Natural killer cell (primary cell): ENCODE results near the gene TDRD3. TPM values are rescaled to one million over a fixed set of nuclear protein-coding genes. Genes with fewer than 3 reads are reported as not detected.

ENCODE experiments used
- ATAC-seq, 3 donors: fragments of 150-1000 bp in 2 of 3; fragments of 200-7000 bp in 1 of 3; cut with Tn5 transposase; 1 replicate in 1 of 3; 2 replicates in 2 of 3; pipeline ENCODE4 v1.10.0; 2021; ENCODE audit warnings: mild to moderate bottlenecking in 2 of 3, moderate library complexity in 2 of 3
- DNase-seq, 2 donors: peaks; one replicate each; pipeline versions ENCODE4 v3.0.0 to v3.0.0-alpha.2; 2013 to 2021; ENCODE audit warnings: mixed read lengths in 1 of 2
- H3K27ac ChIP-seq: one replicate; pipeline ENCODE4 v1.5.1; 2013; ENCODE audit warnings: mild to moderate bottlenecking, low read length
- H3K27me3 ChIP-seq: one replicate; pipeline ENCODE4 v1.6.1; 2013; ENCODE audit warnings: low read length; ENCODE audit not compliant: control insufficient read depth, insufficient read depth
- H3K36me3 ChIP-seq: one replicate; pipeline ENCODE4 v1.6.1; 2013; ENCODE audit warnings: low read length; ENCODE audit not compliant: control insufficient read depth, insufficient read depth
- H3K4me1 ChIP-seq: one replicate; pipeline ENCODE4 v1.6.1; 2013; ENCODE audit warnings: low read length; ENCODE audit not compliant: control insufficient read depth, insufficient read depth
- H3K4me3 ChIP-seq: one replicate; pipeline ENCODE4 v1.5.1; 2013; ENCODE audit warnings: low read length
- H3K9me3 ChIP-seq: one replicate; pipeline ENCODE4 v1.6.1; 2013; ENCODE audit warnings: low read length; ENCODE audit not compliant: control insufficient read depth, insufficient read depth
- H3K27ac Mint-ChIP-seq, 2 donors: one replicate each; pipeline ENCODE4 v1.8.0; 2022; ENCODE audit warnings: mild to moderate bottlenecking in 2 of 2, mixed read lengths in 2 of 2, moderate library complexity in 1 of 2
- H3K27me3 Mint-ChIP-seq, 2 donors: one replicate each; pipeline ENCODE4 v1.8.0; 2022; ENCODE audit warnings: low read depth in 2 of 2, mixed read lengths in 2 of 2
- H3K36me3 Mint-ChIP-seq: one replicate; pipeline ENCODE4 v1.8.0; 2022; ENCODE audit warnings: mixed read lengths
- H3K4me1 Mint-ChIP-seq, 2 donors: one replicate each; pipeline ENCODE4 v1.8.0; 2022; ENCODE audit warnings: mixed read lengths in 2 of 2
- H3K4me3 Mint-ChIP-seq: one replicate; pipeline ENCODE4 v1.8.0; 2022; ENCODE audit warnings: mild to moderate bottlenecking, moderate library complexity, mixed read lengths
- H3K9me3 Mint-ChIP-seq, 2 donors: one replicate each; pipeline ENCODE4 v1.8.0; 2022; ENCODE audit warnings: mixed read lengths in 2 of 2
- CTCF ChIP-seq: fragments of 200-600 bp; IDR thresholded peaks from one replicate; pipeline ENCODE4 v1.8.0; 2022; ENCODE audit warnings: antibody characterized with exemption
- WGBS: methylation state at CpG from one replicate; pipeline ENCODE4 v1.1.7; 2013; ENCODE audit warnings: missing lambda C conversion rate; ENCODE audit not compliant: insufficient coverage; 5-methylcytosine and 5-hydroxymethylcytosine counted together
- intact Hi-C: fragments of 100-400 bp; cut with micrococcal nuclease; formaldehyde crosslinking; loops from one replicate; pipeline ENCODE4 v1.14.2; 2022
- total RNA-seq, 4 donors: library from RNA; stranded (reverse); fragments of 120-200 nt in 1 of 4; gene quantifications; one replicate each; pipeline versions ENCODE4 v1.2.3 to v1.2.4, GENCODE V29; 2013 to 2022

The TDRD3 gene
- total RNA-seq, 3 donors from 2014 or later (not counting 1 experiment from before 2014, with no cell fraction given) = 30.6 to 33.4 (median 32.1) TPM

- intact Hi-C loops = no loop called here
- no peaks in the 10 kb centered on the region for H3K9me3 Mint-ChIP-seq
- Histone ChIP-seq H3K4me3 (no peak overlapping the region), H3K27ac (no peak overlapping the region), H3K27me3 (no peaks in the 10 kb centered on the region), H3K36me3 (no peaks in the 10 kb centered on the region), H3K4me1 (peaks cover under 1% of the 10 kb centered on the region), H3K9me3 (no peaks in the 10 kb centered on the region)
- ATAC-seq (no peak), DNase-seq (no peak)
- H3K4me1 Mint-ChIP-seq = peaks cover 38 to 49% of the 10 kb centered on the region in 2 donors
- H3K4me3 Mint-ChIP-seq = no peak overlapping the region
- no peak for TF ChIP-seq CTCF
- H3K27me3 Mint-ChIP-seq = no peaks in the 10 kb centered on the region
- H3K27ac Mint-ChIP-seq = no peak overlapping the region
- no peaks in the 10 kb centered on the region for H3K36me3 Mint-ChIP-seq
These were observed 17.2 kb downstream of the TDRD3 start for GRCh38 chr13:60414177-60414576.

- H3K36me3 ChIP-seq = no peaks in the 10 kb centered on the region
- no peak for DNase-seq
- intact Hi-C loops = no loop called here
- H3K36me3 Mint-ChIP-seq = no peaks in the 10 kb centered on the region
- no peaks in the 10 kb centered on the region for H3K4me1 ChIP-seq
- H3K9me3 ChIP-seq = no peaks in the 10 kb centered on the region
- no peak overlapping the region for H3K27ac ChIP-seq
- H3K27me3 Mint-ChIP-seq = no peaks in the 10 kb centered on the region
- H3K4me1 Mint-ChIP-seq = peaks cover 28% of the 10 kb centered on the region in 2 donors
- no peaks in the 10 kb centered on the region for H3K27me3 ChIP-seq
- WGBS = 91% methylated on average over 2 of the region's 2 CpGs
- H3K9me3 Mint-ChIP-seq = no peaks in the 10 kb centered on the region
- peak overlapping the region; percentile 4 to 15 for H3K27ac Mint-ChIP-seq
- TF ChIP-seq CTCF = no peak
- H3K4me3 ChIP-seq = no peak overlapping the region
- no peak overlapping the region for H3K4me3 Mint-ChIP-seq
- ATAC-seq = no peak
These were observed 20.7 kb downstream of the TDRD3 start for GRCh38 chr13:60417734-60418133.

- WGBS = no CpG with 5 or more reads among the region's 2 CpGs
- DNase-seq (no peak), ATAC-seq (no peak)
- Histone ChIP-seq H3K4me3 (no peak overlapping the region), H3K9me3 (no peaks in the 10 kb centered on the region), H3K36me3 (no peaks in the 10 kb centered on the region), H3K27me3 (no peaks in the 10 kb centered on the region), H3K27ac (no peak overlapping the region), H3K4me1 (no peaks in the 10 kb centered on the region)
- peaks cover 24 to 28% of the 10 kb centered on the region in 2 donors for H3K4me1 Mint-ChIP-seq
- no peaks in the 10 kb centered on the region for H3K9me3 Mint-ChIP-seq
- TF ChIP-seq CTCF = no peak
- intact Hi-C loops = no loop called here
- no peaks in the 10 kb centered on the region for H3K36me3 Mint-ChIP-seq
- no peaks in the 10 kb centered on the region for H3K27me3 Mint-ChIP-seq
- H3K27ac Mint-ChIP-seq = peak overlapping the region in 1 of 2 donors; percentile 15
- no peak overlapping the region for H3K4me3 Mint-ChIP-seq
These were observed 21.9 kb downstream of the TDRD3 start for GRCh38 chr13:60418954-60419353.

- Histone ChIP-seq H3K4me3 (no peak overlapping the region), H3K36me3 (no peaks in the 10 kb centered on the region), H3K27me3 (no peaks in the 10 kb centered on the region), H3K27ac (no peak overlapping the region), H3K4me1 (peaks cover 3% of the 10 kb centered on the region), H3K9me3 (no peaks in the 10 kb centered on the region)
- no peak for TF ChIP-seq CTCF
- H3K27ac Mint-ChIP-seq = peak overlapping the region in 1 of 2 donors; percentile 51
- ATAC-seq = no peak
- intact Hi-C loops = no loop called here
- H3K36me3 Mint-ChIP-seq = no peaks in the 10 kb centered on the region
- DNase-seq = no peak
- no peaks in the 10 kb centered on the region for H3K9me3 Mint-ChIP-seq
- H3K4me3 Mint-ChIP-seq = no peak overlapping the region
- 100% methylated on average over 2 of the region's 4 CpGs for WGBS
- no peaks in the 10 kb centered on the region for H3K27me3 Mint-ChIP-seq
- H3K4me1 Mint-ChIP-seq = peaks cover 33 to 42% of the 10 kb centered on the region in 2 donors
These were observed 28.3 kb downstream of the TDRD3 start for GRCh38 chr13:60425332-60425731.
